Pulmonary artery endothelial cell (primary cell): ENCODE data around the gene ARGLU1. TPM values are rescaled to one million over a fixed set of nuclear protein-coding genes. Genes with fewer than 3 reads are reported as not detected.
A peak's percentile ranks its signal among the peaks of the same experiment; 100 is the strongest.

ENCODE experiments used
- DNase-seq: peaks from one replicate; pipeline ENCODE4 v3.0.0-alpha.2; 2011; ENCODE audit warnings: low read depth, low spot score
- total RNA-seq: library from RNA; depleted of rRNA; stranded (reverse); fragments of >200 nt; gene quantifications from 2 replicates; pipeline ENCODE4 v1.2.3, GENCODE V29; 2014

The ARGLU1 gene
- total RNA-seq, 1 donor from 2014 or later, result 44.9 TPM

- DNase-seq, result no peak
These were observed 64.0 kb downstream of the ARGLU1 start for GRCh38 chr13:106503730-106504453.

GRCh38 chr13:106503272-106503671 is 64.7 kb downstream of the ARGLU1 start:
- DNase-seq, result no peak

GRCh38 chr13:106500445-106500844 is 67.5 kb downstream of the ARGLU1 start:
- DNase-seq, result no peak

GRCh38 chr13:106499896-106500295 is 68.0 kb downstream of the ARGLU1 start:
- no peak for DNase-seq

GRCh38 chr13:106499113-106499512 is 68.8 kb downstream of the ARGLU1 start:
- no peak for DNase-seq

- no peak for DNase-seq
These were observed 69.4 kb downstream of the ARGLU1 start for GRCh38 chr13:106498571-106498970.

GRCh38 chr13:106498158-106498557 is 69.8 kb downstream of the ARGLU1 start:
- no peak for DNase-seq

GRCh38 chr13:106497079-106497478 is 70.9 kb downstream of the ARGLU1 start:
- no peak for DNase-seq

- peak; percentile 98 for DNase-seq
These were observed 71.6 kb downstream of the ARGLU1 start for GRCh38 chr13:106496072-106496997.

- no peak for DNase-seq
These were observed 73.0 kb downstream of the ARGLU1 start for GRCh38 chr13:106494936-106495335.

- DNase-seq, result no peak
These were observed 73.4 kb downstream of the ARGLU1 start for GRCh38 chr13:106494506-106494905.

GRCh38 chr13:106493533-106494220 is 74.3 kb downstream of the ARGLU1 start:
- DNase-seq, result no peak

- no peak for DNase-seq
These were observed 75.1 kb downstream of the ARGLU1 start for GRCh38 chr13:106492588-106493475.

GRCh38 chr13:106491928-106492587 is 75.9 kb downstream of the ARGLU1 start:
- DNase-seq, result no peak

Other genes with a start within 250 kb of the ARGLU1 start
- 31.4 and 77.6 TPM in 2 replicates for gene EFNB2, start 32.5 kb downstream of the ARGLU1 start, total RNA-seq